ENCODE results near the gene RPS19.

DNA sequence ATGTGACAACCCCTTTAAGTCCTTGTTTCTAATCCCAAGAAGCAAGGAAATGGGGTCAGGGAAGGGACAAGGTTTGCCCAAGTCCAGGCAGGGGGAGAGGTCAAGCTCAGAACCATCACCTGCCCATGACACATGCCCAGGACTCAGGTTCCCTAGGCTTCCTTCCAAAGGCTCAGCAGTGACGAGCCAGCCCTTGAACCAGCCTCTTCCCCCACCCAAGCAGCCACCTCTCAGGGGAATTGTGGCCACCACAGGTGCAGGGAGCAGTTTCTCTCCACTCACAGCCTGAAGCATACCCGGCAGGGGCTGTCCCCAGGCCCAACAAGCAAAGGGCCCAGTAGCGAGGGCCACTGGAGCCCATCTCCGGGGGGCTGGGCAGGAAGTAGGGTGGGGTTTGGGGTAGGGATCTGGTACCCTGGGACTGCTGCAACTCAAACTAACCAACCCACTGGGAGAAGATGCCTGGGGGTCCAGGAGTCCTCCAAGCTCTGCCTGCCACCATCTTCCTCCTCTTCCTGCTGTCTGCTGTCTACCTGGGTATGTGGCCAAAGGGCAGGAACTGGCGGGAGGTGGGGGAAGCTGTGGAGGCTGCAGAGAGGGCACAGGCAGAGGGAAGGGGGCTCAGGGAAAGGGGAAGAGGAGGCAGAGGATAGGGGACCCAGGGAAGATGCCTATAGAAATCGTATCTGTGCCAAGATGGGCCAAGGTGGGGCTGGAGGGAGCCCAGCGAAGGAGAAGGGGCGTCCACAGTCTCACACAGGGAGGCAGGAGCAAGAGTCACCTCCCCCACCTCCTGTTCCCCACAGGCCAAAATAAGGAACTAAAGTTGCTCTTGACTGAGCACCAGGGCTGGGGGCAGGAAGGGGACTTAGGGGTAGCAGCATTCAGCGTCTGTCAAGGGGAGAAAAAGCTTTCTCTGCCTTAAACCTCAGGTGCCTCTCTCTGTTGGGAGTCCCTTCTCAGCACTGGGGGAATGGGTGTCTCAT, 17.1 kb downstream of the RPS19 start, which contains the start of gene CD79A:
- TF ChIP-seq POLR2AphosphoS5 (IDR thresholded peaks at IDR 0.05; ENCODE audit: low read depth, low read length) (no peak), TCF7L2 (IDR thresholded peaks at IDR 0.05; ENCODE audit: low read depth, low read length) (no peak)
- TF ChIP-seq, protein P1, sequence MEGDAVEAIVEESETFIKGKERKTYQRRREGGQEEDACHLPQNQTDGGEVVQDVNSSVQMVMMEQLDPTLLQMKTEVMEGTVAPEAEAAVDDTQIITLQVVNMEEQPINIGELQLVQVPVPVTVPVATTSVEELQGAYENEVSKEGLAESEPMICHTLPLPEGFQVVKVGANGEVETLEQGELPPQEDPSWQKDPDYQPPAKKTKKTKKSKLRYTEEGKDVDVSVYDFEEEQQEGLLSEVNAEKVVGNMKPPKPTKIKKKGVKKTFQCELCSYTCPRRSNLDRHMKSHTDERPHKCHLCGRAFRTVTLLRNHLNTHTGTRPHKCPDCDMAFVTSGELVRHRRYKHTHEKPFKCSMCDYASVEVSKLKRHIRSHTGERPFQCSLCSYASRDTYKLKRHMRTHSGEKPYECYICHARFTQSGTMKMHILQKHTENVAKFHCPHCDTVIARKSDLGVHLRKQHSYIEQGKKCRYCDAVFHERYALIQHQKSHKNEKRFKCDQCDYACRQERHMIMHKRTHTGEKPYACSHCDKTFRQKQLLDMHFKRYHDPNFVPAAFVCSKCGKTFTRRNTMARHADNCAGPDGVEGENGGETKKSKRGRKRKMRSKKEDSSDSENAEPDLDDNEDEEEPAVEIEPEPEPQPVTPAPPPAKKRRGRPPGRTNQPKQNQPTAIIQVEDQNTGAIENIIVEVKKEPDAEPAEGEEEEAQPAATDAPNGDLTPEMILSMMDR (IDR thresholded peaks at IDR 0.05) = no peak
